HCEC 1CT (cell line): Measurements from ENCODE around the gene DNAAF9.

Experiments
- DNase-seq: peaks from one replicate; pipeline ENCODE4 v3.0.0-alpha.2; 2017

DNAAF9 gene

GRCh38 chr20:3364323-3365013, 43.0 kb downstream of the DNAAF9 start:
- no peak for DNase-seq

- no peak for DNase-seq
Observed at GRCh38 chr20:3360752-3361151, 46.7 kb downstream of the DNAAF9 start.

- DNase-seq = no peak
Observed at GRCh38 chr20:3358676-3359340, 48.7 kb downstream of the DNAAF9 start.
